Measurements from ENCODE around the gene PYHIN1. TPM values are rescaled to one million over a fixed set of nuclear protein-coding genes. Genes with fewer than 3 reads are reported as not detected.

PYHIN1 gene
- total RNA-seq = not detected in 2 replicates

- FAIRE-seq = no peak
- DNase-seq (ENCODE audit: low read depth) = peak; percentile 28
- TF ChIP-seq CTCF (IDR thresholded peaks at IDR 0.05; ENCODE audit: insufficient read depth, low read length, severe bottlenecking) = no peak
- H3K27me3 ChIP-seq (ENCODE audit: control insufficient read depth, insufficient read depth, low read length) = no peaks in the 10 kb centered on the region
- no peaks in the 10 kb centered on the region for H3K36me3 ChIP-seq (ENCODE audit: control insufficient read depth, insufficient read depth, low read length)
- no peak within 1 kb of the TSS for H3K4me3 ChIP-seq (ENCODE audit: low read depth, low read length)
These were observed at the start of gene PYHIN1 for GRCh38 chr1:158931055-158931737. PYHIN1 (plus strand) TSS chr1:158931552; CDS start chr1:158936911, 5,359 bp downstream.

GRCh38 chr1:158893654-158894053 lies 37.7 kb upstream of the PYHIN1 start:
- H3K4me3 ChIP-seq (ENCODE audit: low read depth, low read length) = no peak overlapping the region
- H3K36me3 ChIP-seq (ENCODE audit: control insufficient read depth, insufficient read depth, low read length) = no peaks in the 10 kb centered on the region
- FAIRE-seq (no peak), DNase-seq (ENCODE audit: low read depth) (no peak)
- H3K27me3 ChIP-seq (ENCODE audit: control insufficient read depth, insufficient read depth, low read length) = no peaks in the 10 kb centered on the region
- no peak for TF ChIP-seq CTCF (IDR thresholded peaks at IDR 0.05; ENCODE audit: insufficient read depth, low read length, severe bottlenecking)

- TF ChIP-seq CTCF (IDR thresholded peaks at IDR 0.05; ENCODE audit: insufficient read depth, low read length, severe bottlenecking) = no peak
- DNase-seq (ENCODE audit: low read depth) = no peak
- no peak overlapping the region for H3K4me3 ChIP-seq (ENCODE audit: low read depth, low read length)
- H3K27me3 ChIP-seq (ENCODE audit: control insufficient read depth, insufficient read depth, low read length) = no peaks in the 10 kb centered on the region
- H3K36me3 ChIP-seq (ENCODE audit: control insufficient read depth, insufficient read depth, low read length) = no peaks in the 10 kb centered on the region
- no peak for FAIRE-seq
These were observed 32.6 kb upstream of the PYHIN1 start for GRCh38 chr1:158898722-158899121.

- FAIRE-seq (no peak), DNase-seq (ENCODE audit: low read depth) (no peak)
- TF ChIP-seq CTCF (IDR thresholded peaks at IDR 0.05; ENCODE audit: insufficient read depth, low read length, severe bottlenecking) = no peak
- Histone ChIP-seq H3K4me3 (ENCODE audit: low read depth, low read length) (no peak overlapping the region), H3K27me3 (ENCODE audit: control insufficient read depth, insufficient read depth, low read length) (no peaks in the 10 kb centered on the region), H3K36me3 (ENCODE audit: control insufficient read depth, insufficient read depth, low read length) (no peaks in the 10 kb centered on the region)
These were observed 29.7 kb upstream of the PYHIN1 start for GRCh38 chr1:158901623-158902022.

- no peak for TF ChIP-seq CTCF (IDR thresholded peaks at IDR 0.05; ENCODE audit: insufficient read depth, low read length, severe bottlenecking)
- DNase-seq (ENCODE audit: low read depth) = peak; percentile 76
- no peaks in the 10 kb centered on the region for H3K36me3 ChIP-seq (ENCODE audit: control insufficient read depth, insufficient read depth, low read length)
- H3K27me3 ChIP-seq (ENCODE audit: control insufficient read depth, insufficient read depth, low read length) = no peaks in the 10 kb centered on the region
- FAIRE-seq = no peak
- no peak overlapping the region for H3K4me3 ChIP-seq (ENCODE audit: low read depth, low read length)
These were observed 15.3 kb upstream of the PYHIN1 start for GRCh38 chr1:158916085-158916484.

- TF ChIP-seq CTCF (IDR thresholded peaks at IDR 0.05; ENCODE audit: insufficient read depth, low read length, severe bottlenecking) = no peak
- FAIRE-seq = no peak
These were observed 6.7 kb upstream of the PYHIN1 start for GRCh38 chr1:158924677-158925076.

More at GRCh38 chr1:158924677-158925076, 6.7 kb upstream of the PYHIN1 start:
- no peaks in the 10 kb centered on the region for H3K27me3 ChIP-seq (ENCODE audit: control insufficient read depth, insufficient read depth, low read length)
- DNase-seq (ENCODE audit: low read depth) = no peak
- H3K36me3 ChIP-seq (ENCODE audit: control insufficient read depth, insufficient read depth, low read length) = no peaks in the 10 kb centered on the region
- H3K4me3 ChIP-seq (ENCODE audit: low read depth, low read length) = no peak overlapping the region
